GM12878 (cell line): ENCODE results near the gene PTGES2. TPM values are rescaled to one million over a fixed set of nuclear protein-coding genes. Genes with fewer than 3 reads are reported as not detected.

ENCODE experiments used
- ATAC-seq: fragments of 200-7000 bp; cut with Tn5 transposase; 3 replicates; pipeline ENCODE4 v1.9.1; 2020; ENCODE audit warnings: mild to moderate bottlenecking, moderate library complexity
- BruUV-seq: library from RNA; stranded (reverse); fragments of 400-500 nt; replicated peaks from 2 replicates; lab custom pipeline; 2021; lab: Mats Ljungman, UMichigan
- CTCF ChIA-PET: fragments of 300-600 bp; sonication (Branson Sonifier 250); formaldehyde crosslinking; extraction: SDS; loops from one replicate; lab custom pipeline; 2021; ENCODE audit warnings: inconsistent platforms; lab: Yijun Ruan, JAX
- POLR2A ChIA-PET: fragments of 350-600 bp; formaldehyde crosslinking; extraction: SDS; loops from one replicate; lab custom pipeline; 2021; ENCODE audit warnings: inconsistent platforms; lab: Charles Lee
- RAD21 ChIA-PET: fragments of 300-600 bp; sonication (Branson Sonifier 250); formaldehyde crosslinking; loops from one replicate; lab custom pipeline; 2023; ENCODE audit warnings: antibody characterized with exemption; ENCODE audit not compliant: unreplicated experiment; lab: Charles Lee
- SMC1A ChIA-PET: fragments of 300-600 bp; sonication (Branson Sonifier 250); formaldehyde crosslinking; loops from one replicate; lab custom pipeline; 2023; ENCODE audit not compliant: unreplicated experiment, uncharacterized antibody; lab: Charles Lee
- DNase-seq: peaks from one replicate; pipeline ENCODE4 v3.0.0-alpha.2; 2011; ENCODE audit warnings: low read depth, low spot score
- FAIRE-seq: peaks from 3 replicates; lab custom pipeline; 2011; peaks lifted over from hg19 to GRCh38; lab: Jason Lieb, UNC
- H2AFZ ChIP-seq: 2 replicates; pipeline ENCODE4 v1.6.0; 2011; ENCODE audit warnings: low read depth, low read length, control low read depth; ENCODE audit not compliant: control insufficient read depth
- H3K27ac ChIP-seq: 2 replicates; pipeline ENCODE4 v1.5.1; 2011; ENCODE audit warnings: control low read depth; ENCODE audit not compliant: control insufficient read depth, insufficient read depth
- H3K27me3 ChIP-seq, 2 experiments: replicated peaks in 1 of 2; 2 replicates each; pipeline versions ENCODE4 v1.6.0 to v1.6.1; 2011; ENCODE audit warnings: low read length in 1 of 2; ENCODE audit not compliant: control insufficient read depth in 2 of 2, insufficient read depth in 2 of 2
- H3K36me3 ChIP-seq, 2 experiments: 2 replicates each; pipeline ENCODE4 v1.5.1; 2011; ENCODE audit warnings: low read length in 1 of 2; ENCODE audit not compliant: control insufficient read depth in 2 of 2, insufficient read depth in 2 of 2
- H3K4me1 ChIP-seq: 2 replicates; pipeline ENCODE4 v1.6.1; 2011; ENCODE audit warnings: mild to moderate bottlenecking, low read length, moderate library complexity, mixed read lengths; ENCODE audit not compliant: control insufficient read depth, insufficient read depth
- H3K4me2 ChIP-seq: 2 replicates; pipeline ENCODE4 v1.6.0; 2011; ENCODE audit warnings: control low read depth; ENCODE audit not compliant: control insufficient read depth, insufficient read depth
- H3K4me3 ChIP-seq: fragments of 200-600 bp; sonication (generic); 2 replicates; pipeline ENCODE4 v1.5.1; 2016
- H3K79me2 ChIP-seq: 2 replicates; pipeline ENCODE4 v1.6.0; 2011; ENCODE audit warnings: low read length; ENCODE audit not compliant: control insufficient read depth, insufficient read depth
- H3K9ac ChIP-seq: 2 replicates; pipeline ENCODE4 v1.8.0; 2011; ENCODE audit warnings: low read length, control low read depth, mixed read lengths; ENCODE audit not compliant: control insufficient read depth, insufficient read depth
- H3K9me3 ChIP-seq: replicated peaks from 3 replicates; pipeline ENCODE4 v1.5.1; 2011; ENCODE audit warnings: mild to moderate bottlenecking, low read length; ENCODE audit not compliant: control insufficient read depth, insufficient read depth
- H4K20me1 ChIP-seq: 2 replicates; pipeline ENCODE4 v1.6.0; 2011; ENCODE audit not compliant: control insufficient read depth, insufficient read depth
- CHD2 ChIP-seq: IDR thresholded peaks from 2 replicates; pipeline ENCODE4 v1.6.1; 2011; ENCODE audit warnings: low read depth, low read length, improper control_type of control experiment, borderline replicate concordance
- HDAC2 ChIP-seq: fragments of 200-600 bp; sonication (generic); IDR thresholded peaks from 2 replicates; pipeline ENCODE4 v1.6.1; 2017
- LARP7 ChIP-seq: fragments of 450-650 bp; IDR thresholded peaks from 2 replicates; pipeline ENCODE4 v1.6.1; 2017; ENCODE audit warnings: mild to moderate bottlenecking
- MTA3 ChIP-seq: IDR thresholded peaks from 2 replicates; pipeline ENCODE4 v1.6.1; 2012; ENCODE audit warnings: low read length, inconsistent platforms, borderline replicate concordance
- ZSCAN29 ChIP-seq: fragments of 450-650 bp; IDR thresholded peaks from 2 replicates; pipeline ENCODE4 v1.6.1; 2017; ENCODE audit warnings: mild to moderate bottlenecking, moderate library complexity
- WGBS: methylation state at CpG from one replicate; pipeline ENCODE4 v1.1.6; 2016; ENCODE audit warnings: low lambda C conversion rate; ENCODE audit not compliant: insufficient replicate concordance, insufficient coverage; ENCODE audit errors: missing lambda C conversion rate; 5-methylcytosine and 5-hydroxymethylcytosine counted together
- in situ Hi-C: fragments of 300-500 bp; cut with MboI; formaldehyde crosslinking; loops from 9 replicates; pipeline ENCODE4 v1.14.3; 2018; ENCODE audit warnings: mixed read lengths
- intact Hi-C: fragments of 100-400 bp; cut with micrococcal nuclease; formaldehyde crosslinking; loops from one replicate; pipeline ENCODE4 v1.14.2; 2022; ENCODE audit not compliant: unreplicated experiment
- polyA plus RNA-seq, 11 experiments: library from polyadenylated mRNA; depleted of rRNA in 4 of 11; unstranded in 6 of 11; stranded (reverse) in 5 of 11; fragments of >200 nt; fragmentation: Nextera tagmentation in 4 of 11; fragmentation: Illumina TruSeq in 1 of 11; extraction: Ambion mirVana in 4 of 11; extraction: Trizol in 1 of 11; gene quantifications; 1 replicate in 1 of 11; 2 replicates in 10 of 11; pipeline versions ENCODE4 v1.2.1 to v1.2.3, GENCODE V29; 2011 to 2016; ENCODE audit warnings: inconsistent platforms in 2 of 11, missing spikeins in 2 of 11, low read depth in 1 of 11
- total RNA-seq, 4 experiments: library from RNA; depleted of rRNA in 3 of 4; stranded (reverse); fragments of >200 nt in 3 of 4; fragmentation: Illumina TruSeq in 1 of 4; extraction: Trizol in 1 of 4; gene quantifications; 2 replicates each; pipeline versions ENCODE4 v1.2.1 to v1.2.3, GENCODE V29; 2013 to 2021
- TF ChIP-seq, protein P1 (sequence below): fragments of 450-650 bp; IDR thresholded peaks from 2 replicates; pipeline ENCODE4 v1.6.1; 2017; ENCODE audit warnings: mild to moderate bottlenecking

The PTGES2 gene
- total and polyA plus RNA-seq, 10 of the 15 experiments (the other 5 are each of a cell fraction or from before 2014, with no cell fraction given) = 2.1 to 141 (median 99.1) TPM

DNA sequence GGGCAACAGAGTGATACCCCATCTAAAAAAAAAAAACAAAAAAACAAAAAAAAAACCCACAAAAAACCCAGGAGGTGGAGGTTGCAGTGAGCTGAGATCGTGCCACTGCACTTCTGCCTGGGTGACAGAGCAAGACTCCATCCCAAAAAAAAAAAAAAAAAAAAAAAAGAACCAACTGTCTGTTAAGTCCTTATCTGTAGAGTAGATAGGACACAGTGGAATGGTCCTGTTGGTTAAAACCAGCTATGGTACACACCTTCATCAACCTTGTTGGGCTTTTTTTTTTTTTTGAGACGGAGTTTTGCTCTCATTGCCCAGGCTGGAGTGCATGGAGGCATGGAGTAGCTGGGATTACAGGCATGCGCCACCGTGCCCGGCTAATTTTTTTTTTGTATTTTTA, 47.3 kb downstream of the PTGES2 start:
- no peak for ATAC-seq
- no peak overlapping the region for H3K9ac ChIP-seq
- no TSS peak for BruUV-seq
- DNase-seq = no peak
- FAIRE-seq = no peak
- no peaks in the 10 kb centered on the region for H4K20me1 ChIP-seq
- RAD21 ChIA-PET = interaction anchor here (0.6 kb wide), 1 partner anchor 36 kb away, joined by 3 read pairs; no protein-coding TSS in a partner anchor
- H3K9me3 ChIP-seq = no peaks in the 10 kb centered on the region; the same call in 2 of the 3 replicates
- no peak overlapping the region for H3K4me3 ChIP-seq
- H3K4me1 ChIP-seq = peaks cover 30% of the 10 kb centered on the region
- POLR2A ChIA-PET = interaction anchor here (0.6 to 1.5 kb wide), 4 partner anchors 11 to 21 kb away, joined by 3 to 10 read pairs (median 6); no protein-coding TSS in a partner anchor
- intact Hi-C loops = no loop called here
- in situ Hi-C loops = no loop called here
- H3K4me2 ChIP-seq = no peak overlapping the region
- no peak overlapping the region for H2AFZ ChIP-seq
- TF ChIP-seq CHD2 = no peak
- no peak for TF ChIP-seq LARP7
- TF ChIP-seq MTA3 = no peak
- TF ChIP-seq HDAC2 = no peak
- TF ChIP-seq, protein P1, sequence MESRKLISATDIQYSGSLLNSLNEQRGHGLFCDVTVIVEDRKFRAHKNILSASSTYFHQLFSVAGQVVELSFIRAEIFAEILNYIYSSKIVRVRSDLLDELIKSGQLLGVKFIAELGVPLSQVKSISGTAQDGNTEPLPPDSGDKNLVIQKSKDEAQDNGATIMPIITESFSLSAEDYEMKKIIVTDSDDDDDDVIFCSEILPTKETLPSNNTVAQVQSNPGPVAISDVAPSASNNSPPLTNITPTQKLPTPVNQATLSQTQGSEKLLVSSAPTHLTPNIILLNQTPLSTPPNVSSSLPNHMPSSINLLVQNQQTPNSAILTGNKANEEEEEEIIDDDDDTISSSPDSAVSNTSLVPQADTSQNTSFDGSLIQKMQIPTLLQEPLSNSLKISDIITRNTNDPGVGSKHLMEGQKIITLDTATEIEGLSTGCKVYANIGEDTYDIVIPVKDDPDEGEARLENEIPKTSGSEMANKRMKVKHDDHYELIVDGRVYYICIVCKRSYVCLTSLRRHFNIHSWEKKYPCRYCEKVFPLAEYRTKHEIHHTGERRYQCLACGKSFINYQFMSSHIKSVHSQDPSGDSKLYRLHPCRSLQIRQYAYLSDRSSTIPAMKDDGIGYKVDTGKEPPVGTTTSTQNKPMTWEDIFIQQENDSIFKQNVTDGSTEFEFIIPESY = no peak
- TF ChIP-seq ZSCAN29 = no peak
- no peak overlapping the region for H3K27ac ChIP-seq
- CTCF ChIA-PET = interaction anchor here (0.6 to 6.6 kb wide), 4 partner anchors 8 to 46 kb away, joined by 3 to 33 read pairs (median 4); no protein-coding TSS in a partner anchor
- peaks cover 50% of the 10 kb centered on the region for H3K79me2 ChIP-seq
- SMC1A ChIA-PET = interaction anchor here (0.6 to 1.8 kb wide), 4 partner anchors 8 to 383 kb away, joined by 3 to 6 read pairs (median 6); partner anchors contain the start of gene NAIF1
- no peaks in the 10 kb centered on the region for H3K27me3 ChIP-seq
- peaks cover 0 to 6% of the 10 kb centered on the region in 2 experiments; a peak in 2 of 4 replicates for H3K36me3 ChIP-seq
- WGBS = 100% methylated on average over 4 of the region's 5 CpGs
